T-helper 1 cell treated with Interleukin-12 subunit alpha and Interleukin-12 subunit beta and Interleukin-4 antibody, amounts not matched to agents 30 ng/mL and 1 ng/mL, for 36 hours (primary cell): ENCODE measurements around the gene PRKCQ. TPM values are rescaled to one million over a fixed set of nuclear protein-coding genes. Genes with fewer than 3 reads are reported as not detected.

ENCODE experiments used
- intact Hi-C: fragments of 100-400 bp; cut with micrococcal nuclease; formaldehyde crosslinking; loops from one replicate; pipeline ENCODE4 v1.15.1; 2024
- total RNA-seq: library from RNA; stranded (reverse); gene quantifications from 2 replicates; pipeline ENCODE4 v1.2.3, GENCODE V29; 2022

The PRKCQ gene
- total RNA-seq, 1 donor from 2014 or later: 71.5 TPM

DNA sequence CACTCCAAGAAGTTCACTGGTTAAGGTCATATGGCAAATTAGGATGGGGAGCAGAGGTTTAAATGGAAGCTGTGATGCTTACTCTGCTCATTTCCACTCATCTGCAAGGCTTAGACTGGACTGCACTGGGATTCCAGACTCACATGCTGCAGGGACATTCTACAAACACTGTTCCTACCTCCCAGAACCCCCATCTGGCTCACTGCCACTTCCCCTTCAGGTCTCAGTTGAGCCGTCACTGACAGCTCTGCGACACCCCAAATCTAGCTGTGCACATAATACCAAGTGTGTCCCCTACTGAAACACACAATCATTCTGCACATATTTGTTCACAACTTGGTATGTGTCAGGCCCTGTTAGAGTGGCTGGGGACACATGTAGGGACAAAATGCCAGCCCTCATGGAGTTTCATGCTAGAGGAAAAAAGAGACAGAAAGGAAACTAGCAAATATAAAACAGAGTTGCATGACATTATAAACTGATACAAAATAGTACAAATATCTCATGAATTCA, 5.4 kb downstream of the PRKCQ start:
- intact Hi-C loops: no loop called here

GRCh38 chr10:6570893-6571292, 9.2 kb downstream of the PRKCQ start:
- intact Hi-C loops: no loop called here

DNA sequence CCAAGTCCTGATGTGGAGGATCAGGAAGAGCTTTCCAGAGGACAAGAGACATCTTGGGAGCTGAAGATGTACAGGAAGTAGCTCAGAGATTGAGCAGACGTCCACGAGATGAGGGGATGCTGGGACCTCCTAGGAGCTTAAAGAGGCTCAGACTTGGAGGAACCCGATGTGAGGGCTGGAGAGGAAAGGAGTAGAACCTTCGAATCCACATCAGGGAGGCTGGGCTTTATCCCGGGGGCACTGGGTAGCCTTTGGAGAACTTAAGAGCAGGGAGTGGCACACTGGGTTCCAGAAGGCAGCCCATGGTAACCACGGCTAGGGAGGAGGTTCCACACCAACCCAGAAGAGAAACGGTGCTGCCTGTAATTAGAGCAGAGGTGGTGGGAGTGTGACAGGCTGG, 10.8 kb downstream of the PRKCQ start:
- intact Hi-C loops: no loop called here

- intact Hi-C loops: no loop called here
These were observed 12.2 kb downstream of the PRKCQ start for GRCh38 chr10:6567884-6568283.

DNA sequence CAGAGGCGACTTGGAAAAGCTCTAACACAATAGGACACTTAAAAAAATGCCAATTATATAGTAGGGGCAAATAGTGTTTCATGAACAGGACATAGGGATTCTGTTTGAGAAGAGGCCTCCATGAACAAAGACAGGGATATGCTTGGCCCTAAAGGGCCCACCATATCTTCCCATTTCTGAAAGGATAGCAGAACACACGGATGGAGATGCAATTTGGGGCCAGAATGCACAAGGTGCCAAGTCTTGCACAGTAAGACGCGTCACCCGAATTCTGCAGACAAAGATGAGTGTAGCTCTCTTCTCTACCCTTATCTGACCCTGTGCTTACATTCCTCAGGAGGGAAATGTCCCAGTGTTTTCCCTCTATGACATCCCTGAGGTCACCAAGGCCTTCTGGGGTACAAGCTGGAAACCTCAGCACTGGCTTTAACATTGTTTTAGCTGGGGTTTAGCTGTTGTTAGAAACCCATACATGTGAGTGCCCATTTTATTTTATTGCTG, 12.8 kb downstream of the PRKCQ start:
- intact Hi-C loops: no loop called here

DNA sequence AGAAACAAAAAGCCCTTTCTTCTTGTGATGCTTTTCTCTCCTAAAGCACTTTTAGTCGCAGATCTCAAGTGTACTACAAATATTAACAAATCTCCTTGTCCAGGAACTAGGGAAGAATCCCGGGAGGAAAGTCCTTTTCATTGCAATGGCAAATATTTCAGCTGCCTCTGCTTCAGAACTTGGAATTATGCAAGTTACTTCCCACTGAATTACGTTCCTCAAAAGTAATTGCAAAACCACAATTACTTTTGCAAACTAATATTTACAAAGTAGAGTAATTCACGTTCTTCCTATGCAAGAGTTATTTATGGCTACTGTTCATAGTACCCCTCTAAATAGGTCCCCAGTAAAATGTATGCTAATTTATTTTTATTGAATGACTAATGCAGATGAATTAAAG, 14.5 kb downstream of the PRKCQ start:
- intact Hi-C loops: no loop called here

GRCh38 chr10:6564367-6564766, 15.7 kb downstream of the PRKCQ start:
- intact Hi-C loops: no loop called here

GRCh38 chr10:6563731-6564130, 16.3 kb downstream of the PRKCQ start:
- intact Hi-C loops: loop anchor here (1.0 to 2.0 kb wide), 4 partner anchors 15 to 91 kb away; no protein-coding TSS in a partner anchor

DNA sequence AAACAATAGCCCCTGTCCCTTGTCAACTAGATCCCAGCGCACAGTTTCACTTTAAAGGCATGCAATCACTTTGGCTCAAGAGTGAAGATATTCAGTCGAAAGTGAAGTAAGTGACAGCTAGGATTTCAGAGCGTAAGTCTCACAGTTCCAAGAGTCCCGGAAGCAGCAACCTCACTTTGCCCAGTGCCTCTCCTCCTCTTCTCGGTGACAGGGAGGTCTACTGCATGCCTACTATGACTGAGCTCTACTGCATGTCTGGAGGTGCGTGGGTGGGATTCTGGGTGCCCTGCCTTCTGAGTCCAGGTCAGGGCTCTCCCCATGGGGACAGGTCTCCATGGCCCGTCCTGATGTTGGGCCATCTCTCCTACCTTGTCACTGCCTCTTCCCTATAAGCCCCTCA, 17.0 kb downstream of the PRKCQ start:
- intact Hi-C loops: loop anchor here (1.0 to 2.0 kb wide), 4 partner anchors 15 to 90 kb away; no protein-coding TSS in a partner anchor

DNA sequence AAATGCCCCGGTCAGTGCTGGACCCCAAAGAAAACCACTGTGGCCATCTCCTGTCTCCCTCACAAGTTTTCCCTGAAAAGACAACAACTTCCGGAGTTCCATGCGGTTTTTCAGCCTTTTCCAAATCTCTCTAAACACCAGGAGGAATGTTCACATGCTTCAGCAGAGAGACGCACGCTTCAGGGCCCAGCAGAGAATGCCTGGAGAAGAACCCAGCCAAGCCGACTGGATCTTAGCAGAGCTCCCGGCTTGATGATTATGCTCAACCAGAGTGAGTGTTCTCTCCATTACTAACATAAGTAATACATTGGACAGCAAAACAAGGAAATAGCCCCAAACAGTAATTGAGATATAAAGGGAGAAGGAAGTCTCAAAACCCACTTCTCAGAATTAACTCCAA, 17.9 kb downstream of the PRKCQ start:
- intact Hi-C loops: loop anchor here (2.0 kb wide), 2 partner anchors 43 to 89 kb away; no protein-coding TSS in a partner anchor

GRCh38 chr10:6561552-6561951, 18.5 kb downstream of the PRKCQ start:
- intact Hi-C loops: no loop called here

- intact Hi-C loops: loop anchor here (1.0 kb wide), 5 partner anchors 16 to 114 kb away; no protein-coding TSS in a partner anchor
These were observed 21.2 kb downstream of the PRKCQ start for GRCh38 chr10:6558759-6559461.

DNA sequence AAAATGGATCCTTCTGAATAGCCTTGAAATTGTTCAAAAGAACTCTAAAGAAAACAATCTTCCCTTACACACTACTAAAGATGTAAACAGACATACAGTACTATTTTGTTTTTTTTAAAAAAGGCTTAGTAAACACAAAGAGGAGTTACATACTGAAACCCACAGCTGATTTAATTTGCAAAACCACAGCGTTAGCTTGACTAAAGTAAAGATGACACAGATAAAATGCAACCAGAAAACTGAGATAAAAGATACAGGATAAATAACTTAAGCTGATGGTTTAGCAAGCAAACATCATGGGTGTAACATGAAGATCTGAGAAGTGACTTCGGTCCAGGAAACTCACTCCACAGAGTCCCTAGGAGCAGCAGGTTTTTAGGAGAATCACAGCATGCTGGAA, 21.8 kb downstream of the PRKCQ start:
- intact Hi-C loops: loop anchor here (1.0 kb wide), 5 partner anchors 15 to 113 kb away; no protein-coding TSS in a partner anchor

GRCh38 chr10:6553937-6554336, 26.1 kb downstream of the PRKCQ start:
- intact Hi-C loops: no loop called here

DNA sequence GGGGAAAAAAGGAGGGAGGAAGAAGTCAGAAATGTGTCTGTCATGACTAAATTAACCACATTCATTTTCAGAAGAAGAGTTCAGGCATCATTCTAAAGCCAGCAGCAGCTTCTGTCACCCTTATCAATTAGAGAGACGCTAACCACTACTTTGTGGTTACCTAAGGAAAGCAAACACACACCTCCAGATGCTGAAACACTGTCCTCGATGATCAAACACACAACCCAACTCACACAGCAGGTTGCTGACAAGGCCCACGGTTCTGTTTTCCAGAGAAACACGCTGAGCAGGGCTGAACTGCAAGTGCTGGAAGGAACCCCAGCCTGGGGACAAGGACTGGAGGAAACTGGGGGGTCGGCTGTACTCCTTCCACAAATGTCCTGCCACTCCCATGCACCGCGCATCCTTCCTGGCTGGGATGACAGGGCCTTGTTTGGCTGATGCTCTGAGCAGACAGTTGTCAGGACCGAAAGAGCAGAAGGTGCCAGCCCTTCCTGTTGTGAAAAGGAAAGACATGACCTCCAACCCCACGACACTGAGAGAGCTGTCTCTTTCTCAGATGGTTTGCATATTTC, 36.6 kb downstream of the PRKCQ start:
- intact Hi-C loops: loop anchor here (1.0 to 2.0 kb wide), 12 partner anchors 13 to 650 kb away; no protein-coding TSS in a partner anchor

DNA sequence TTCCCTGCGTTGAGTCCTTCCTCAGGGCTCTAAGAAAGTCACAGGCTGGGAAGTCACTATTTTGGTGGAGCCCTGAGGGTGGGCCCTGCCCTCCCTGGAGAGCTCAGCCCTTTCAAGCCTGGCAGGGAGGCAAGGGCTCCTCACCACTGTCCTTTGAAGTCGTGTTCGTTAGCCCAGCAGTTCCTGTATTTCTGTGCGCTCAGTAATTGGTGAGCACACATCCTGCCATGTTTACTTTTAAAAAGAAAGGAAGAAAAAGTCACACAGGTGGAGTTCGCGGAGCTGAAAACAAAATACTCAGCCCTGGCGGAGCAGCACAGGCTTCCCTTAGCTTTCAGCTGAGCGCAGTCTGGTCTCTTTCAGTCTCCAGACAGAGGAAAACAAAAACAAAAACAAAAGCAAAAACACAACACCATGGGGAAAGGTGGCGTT, 37.1 kb downstream of the PRKCQ start:
- intact Hi-C loops: loop anchor here (1.0 to 2.0 kb wide), 12 partner anchors 13 to 650 kb away; no protein-coding TSS in a partner anchor

DNA sequence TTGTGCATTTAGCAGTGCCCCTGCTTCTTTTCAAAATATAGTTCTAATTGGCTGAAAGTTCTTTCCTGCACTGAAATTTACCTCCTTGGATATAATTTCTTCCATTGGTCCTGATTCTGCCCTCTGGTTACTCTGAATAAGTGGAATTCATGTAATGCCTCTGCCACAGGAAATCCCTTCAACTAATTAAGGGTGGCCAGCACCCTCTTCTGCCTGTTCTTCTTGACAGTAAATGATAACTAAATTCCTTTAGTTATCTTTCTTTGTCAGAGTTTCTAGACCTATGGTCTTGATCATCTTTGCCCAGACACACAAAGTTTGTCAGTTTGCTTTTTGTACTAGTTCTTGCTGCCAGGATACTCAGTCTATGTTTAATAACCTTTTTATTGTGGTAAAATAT, 40.2 kb downstream of the PRKCQ start:
- intact Hi-C loops: loop anchor here (10.0 kb wide), 1 partner anchor 335 kb away; the partner anchor contains the start of gene PFKFB3

- intact Hi-C loops: loop anchor here (10.0 kb wide), 1 partner anchor 333 kb away; the partner anchor contains the start of gene PFKFB3
These were observed 42.3 kb downstream of the PRKCQ start for GRCh38 chr10:6537770-6538169.

DNA sequence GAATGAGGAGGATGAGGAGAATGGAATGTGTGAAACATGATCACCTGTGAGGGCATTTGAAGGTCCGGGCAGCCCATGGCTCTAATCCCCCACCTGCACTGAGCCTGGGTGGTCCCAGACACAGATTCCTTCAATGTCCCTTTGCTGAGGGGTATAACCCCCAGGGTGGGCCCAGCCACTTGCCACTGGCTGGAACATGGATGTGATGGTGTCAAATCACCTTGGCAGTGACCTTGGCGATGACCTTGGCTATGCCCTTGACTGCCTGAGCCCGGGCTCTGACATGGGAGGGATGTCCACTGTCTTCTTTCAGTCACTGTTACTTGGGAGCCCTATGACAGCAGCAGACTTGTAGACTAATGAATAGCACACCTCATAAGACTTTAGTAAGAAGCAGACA, 44.0 kb downstream of the PRKCQ start:
- intact Hi-C loops: loop anchor here (10.0 kb wide), 1 partner anchor 331 kb away; the partner anchor contains the start of gene PFKFB3

DNA sequence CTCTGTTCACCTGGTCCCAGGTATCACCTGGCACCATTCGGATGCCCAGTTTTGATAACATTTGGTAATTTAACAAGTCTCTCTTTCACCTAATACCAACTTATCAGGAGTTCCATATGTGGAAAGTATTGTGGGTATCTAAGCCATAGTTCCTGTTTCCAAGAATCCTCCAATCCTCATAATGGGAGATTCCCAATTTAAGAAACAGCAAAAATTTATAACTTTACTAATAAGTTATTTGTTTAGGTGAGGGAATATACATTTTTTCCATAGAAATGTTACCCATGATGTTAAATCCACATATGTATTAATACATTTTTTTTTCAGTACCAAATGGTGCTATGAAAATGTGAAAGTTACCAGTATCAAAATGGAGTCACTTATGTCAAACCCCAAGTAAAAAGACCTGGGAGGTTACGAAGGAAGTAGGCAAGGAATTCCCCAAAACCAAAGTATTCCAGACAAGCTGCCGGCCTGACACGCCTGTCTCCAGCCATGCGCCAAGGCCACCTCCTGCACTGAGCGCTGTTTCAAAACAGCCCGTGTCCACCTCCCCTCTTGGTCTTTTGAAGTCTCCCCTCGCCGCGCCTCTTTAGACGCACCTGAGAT, 44.8 kb downstream of the PRKCQ start:
- intact Hi-C loops: loop anchor here (10.0 kb wide), 1 partner anchor 330 kb away; the partner anchor contains the start of gene PFKFB3

GRCh38 chr10:6532321-6532720, 47.8 kb downstream of the PRKCQ start:
- intact Hi-C loops: loop anchor here (10.0 kb wide), 1 partner anchor 328 kb away; the partner anchor contains the start of gene PFKFB3
